Esophagus mucosa (tissue), 1 donor: ENCODE measurements around the gene RACGAP1. TPM values are rescaled to one million over a fixed set of nuclear protein-coding genes. Genes with fewer than 3 reads are reported as not detected.
A peak's percentile ranks its signal among the peaks of the same experiment; 100 is the strongest.

Experiments used
- ATAC-seq: fragments of 200-7000 bp; cut with Tn5 transposase; one replicate; pipeline ENCODE4 v1.9.1; 2020
- total RNA-seq: library from RNA; stranded (reverse); gene quantifications from one replicate; pipeline ENCODE4 v1.2.4, GENCODE V29; 2023
- donor health status: DM: yes; HTN: yes; CAD: no.

The RACGAP1 gene
- total RNA-seq, result 47.6 TPM

GRCh38 chr12:50025187-50026059 lies at the start of gene RACGAP1:
RACGAP1 (minus strand) TSS chr12:50025494; CDS start chr12:50016715, 8,779 bp downstream.
- ATAC-seq, result peak; percentile 98

GRCh38 chr12:50073712-50074111 lies 48.4 kb upstream of the RACGAP1 start:
- no peak for ATAC-seq

- peak; percentile 31 for ATAC-seq
These were observed 47.9 kb upstream of the RACGAP1 start for GRCh38 chr12:50073206-50073605.

GRCh38 chr12:50072198-50072907 lies 47.1 kb upstream of the RACGAP1 start:
- no peak for ATAC-seq

GRCh38 chr12:50070314-50071060 lies 45.2 kb upstream of the RACGAP1 start:
- peak; percentile 76 for ATAC-seq

- no peak for ATAC-seq
These were observed 44.2 kb upstream of the RACGAP1 start for GRCh38 chr12:50069539-50069938.

GRCh38 chr12:50069069-50069468 lies 43.8 kb upstream of the RACGAP1 start:
- ATAC-seq, result no peak

GRCh38 chr12:50066402-50066801 lies 41.1 kb upstream of the RACGAP1 start:
- no peak for ATAC-seq

- ATAC-seq, result no peak
These were observed 40.5 kb upstream of the RACGAP1 start for GRCh38 chr12:50065726-50066310.

GRCh38 chr12:50062728-50063460 lies 37.6 kb upstream of the RACGAP1 start:
- ATAC-seq, result no peak

- ATAC-seq, result no peak
These were observed 36.8 kb upstream of the RACGAP1 start for GRCh38 chr12:50061946-50062686.

- no peak for ATAC-seq
These were observed 35.9 kb upstream of the RACGAP1 start for GRCh38 chr12:50061171-50061570.

- ATAC-seq, result no peak
These were observed 34.8 kb upstream of the RACGAP1 start for GRCh38 chr12:50060120-50060468.

- no peak for ATAC-seq
These were observed 34.3 kb upstream of the RACGAP1 start for GRCh38 chr12:50059440-50060119.

- no peak for ATAC-seq
These were observed 33.5 kb upstream of the RACGAP1 start for GRCh38 chr12:50058743-50059312.

- ATAC-seq, result no peak
These were observed 32.8 kb upstream of the RACGAP1 start for GRCh38 chr12:50057896-50058670.

GRCh38 chr12:50057000-50057841 lies 31.9 kb upstream of the RACGAP1 start, which contains the start of gene ASIC1:
ASIC1 (plus strand) TSS chr12:50057596; CDS start chr12:50058767, 1,171 bp downstream.
- ATAC-seq, result peak; percentile 67

GRCh38 chr12:50056639-50056976 lies 31.3 kb upstream of the RACGAP1 start:
- ATAC-seq, result no peak
